ENCODE measurements around the gene BBS1.

BBS1 gene

DNA sequence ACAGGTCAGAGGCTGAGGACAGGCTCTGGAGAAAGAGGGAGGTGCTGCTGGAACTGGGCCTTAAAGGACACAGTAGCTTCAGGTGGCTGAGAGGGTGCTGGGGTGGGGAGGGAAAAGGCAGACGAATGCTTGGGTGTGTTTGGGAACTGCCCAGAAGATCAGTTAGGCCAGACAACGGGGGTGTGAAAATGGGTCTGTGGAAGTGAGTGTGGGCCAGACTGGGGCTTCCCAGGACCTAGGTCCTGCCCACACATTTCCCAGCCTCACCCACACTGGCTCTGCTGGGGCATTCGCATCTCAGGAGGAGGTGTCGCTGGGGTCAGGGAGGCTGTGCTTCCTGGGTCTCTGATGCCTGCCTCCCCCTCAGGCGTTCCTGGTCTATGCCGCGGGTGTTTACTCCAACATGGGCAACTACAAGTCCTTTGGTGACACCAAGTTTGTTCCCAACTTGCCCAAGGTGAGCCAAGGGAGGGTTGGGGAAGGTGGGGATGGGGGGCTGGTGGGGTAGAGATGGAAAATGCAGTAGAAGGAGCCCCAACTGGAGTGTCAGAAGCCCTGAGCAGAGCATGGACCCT, 25.5 kb upstream of the BBS1 start:
- Histone ChIP-seq H3K27ac (ENCODE audit: extremely low read depth, low read depth, low read length) (no peak overlapping the region), H3K9me3 (ENCODE audit: control insufficient read depth, insufficient read depth, low read depth, low read length) (no peaks in the 10 kb centered on the region), H3K4me1 (ENCODE audit: control insufficient read depth, insufficient read depth, low read length) (no peaks in the 10 kb centered on the region), H3K4me3 (ENCODE audit: low read depth, low read length) (no peak overlapping the region), H3K36me3 (ENCODE audit: control insufficient read depth in 2 of 2, insufficient read depth in 1 of 2, low read length in 2 of 2) (peaks cover 0 to 52% of the 10 kb centered on the region in 2 experiments; a peak in 2 of 3 replicates)
- POLR2A ChIA-PET, result interaction anchor here (0.5 to 1.2 kb wide), 2 partner anchors 25 to 40 kb away, joined by 3 to 5 read pairs; partner anchors contain the start of gene BBS1
- peak; percentile 91 for TF ChIP-seq EGR2 (tag by site-specific recombination; IDR thresholded peaks at IDR 0.05; ENCODE audit: low read depth)
- TF ChIP-seq ZNF624 (tag by site-specific recombination; IDR thresholded peaks at IDR 0.05), result no peak
- TF ChIP-seq, protein P1, sequence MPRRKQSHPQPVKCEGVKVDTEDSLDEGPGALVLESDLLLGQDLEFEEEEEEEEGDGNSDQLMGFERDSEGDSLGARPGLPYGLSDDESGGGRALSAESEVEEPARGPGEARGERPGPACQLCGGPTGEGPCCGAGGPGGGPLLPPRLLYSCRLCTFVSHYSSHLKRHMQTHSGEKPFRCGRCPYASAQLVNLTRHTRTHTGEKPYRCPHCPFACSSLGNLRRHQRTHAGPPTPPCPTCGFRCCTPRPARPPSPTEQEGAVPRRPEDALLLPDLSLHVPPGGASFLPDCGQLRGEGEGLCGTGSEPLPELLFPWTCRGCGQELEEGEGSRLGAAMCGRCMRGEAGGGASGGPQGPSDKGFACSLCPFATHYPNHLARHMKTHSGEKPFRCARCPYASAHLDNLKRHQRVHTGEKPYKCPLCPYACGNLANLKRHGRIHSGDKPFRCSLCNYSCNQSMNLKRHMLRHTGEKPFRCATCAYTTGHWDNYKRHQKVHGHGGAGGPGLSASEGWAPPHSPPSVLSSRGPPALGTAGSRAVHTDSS (tag by site-specific recombination; IDR thresholded peaks at IDR 0.05), result no peak
- peak; percentile 78 for TF ChIP-seq ZFHX2 (tag by site-specific recombination; conservative IDR thresholded peaks at IDR 0.05)
- no peak for TF ChIP-seq MZF1 (tag by site-specific recombination; IDR thresholded peaks at IDR 0.05; ENCODE audit: borderline replicate concordance)
- CTCF ChIA-PET, result interaction anchor here (0.5 to 1.5 kb wide), 4 partner anchors 56 to 194 kb away, joined by 3 to 5 read pairs (median 4); no protein-coding TSS in a partner anchor

DNA sequence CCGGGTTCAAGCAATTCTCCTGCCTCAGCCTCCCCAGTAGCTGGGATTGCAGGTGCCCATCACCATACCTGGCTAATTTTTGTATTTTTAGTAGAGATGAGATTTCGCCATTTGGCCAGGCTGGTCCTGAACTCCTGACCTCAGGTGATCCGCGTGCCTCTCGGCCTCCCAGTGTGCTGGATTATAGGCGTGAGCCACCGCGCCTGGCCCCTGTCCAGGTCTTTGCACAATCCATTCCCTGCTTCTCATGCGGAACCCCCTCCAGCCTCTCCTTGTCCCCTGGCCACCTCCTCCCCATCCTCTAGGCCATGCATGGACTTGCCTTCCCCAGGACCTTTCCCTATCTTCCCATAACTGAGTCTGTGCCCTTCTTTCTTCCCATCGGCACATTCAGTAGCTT, 21.5 kb upstream of the BBS1 start:
- H3K36me3 ChIP-seq (ENCODE audit: control insufficient read depth in 2 of 2, insufficient read depth in 1 of 2, low read length in 2 of 2), result peaks cover 0 to 64% of the 10 kb centered on the region in 2 experiments; a peak in 2 of 3 replicates
- POLR2A ChIA-PET, result no interaction called here
- CTCF ChIA-PET, result interaction anchor here (0.6 kb wide), 1 partner anchor 32 kb away, joined by 5 read pairs; no protein-coding TSS in a partner anchor

More for the DNA sequence above, 21.5 kb upstream of the BBS1 start:
- Histone ChIP-seq H3K27ac (ENCODE audit: extremely low read depth, low read depth, low read length) (no peak overlapping the region), H3K4me3 (ENCODE audit: low read depth, low read length) (no peak overlapping the region), H3K4me1 (ENCODE audit: control insufficient read depth, insufficient read depth, low read length) (no peaks in the 10 kb centered on the region), H3K9me3 (ENCODE audit: control insufficient read depth, insufficient read depth, low read depth, low read length) (no peaks in the 10 kb centered on the region)
- TF ChIP-seq, protein P2, sequence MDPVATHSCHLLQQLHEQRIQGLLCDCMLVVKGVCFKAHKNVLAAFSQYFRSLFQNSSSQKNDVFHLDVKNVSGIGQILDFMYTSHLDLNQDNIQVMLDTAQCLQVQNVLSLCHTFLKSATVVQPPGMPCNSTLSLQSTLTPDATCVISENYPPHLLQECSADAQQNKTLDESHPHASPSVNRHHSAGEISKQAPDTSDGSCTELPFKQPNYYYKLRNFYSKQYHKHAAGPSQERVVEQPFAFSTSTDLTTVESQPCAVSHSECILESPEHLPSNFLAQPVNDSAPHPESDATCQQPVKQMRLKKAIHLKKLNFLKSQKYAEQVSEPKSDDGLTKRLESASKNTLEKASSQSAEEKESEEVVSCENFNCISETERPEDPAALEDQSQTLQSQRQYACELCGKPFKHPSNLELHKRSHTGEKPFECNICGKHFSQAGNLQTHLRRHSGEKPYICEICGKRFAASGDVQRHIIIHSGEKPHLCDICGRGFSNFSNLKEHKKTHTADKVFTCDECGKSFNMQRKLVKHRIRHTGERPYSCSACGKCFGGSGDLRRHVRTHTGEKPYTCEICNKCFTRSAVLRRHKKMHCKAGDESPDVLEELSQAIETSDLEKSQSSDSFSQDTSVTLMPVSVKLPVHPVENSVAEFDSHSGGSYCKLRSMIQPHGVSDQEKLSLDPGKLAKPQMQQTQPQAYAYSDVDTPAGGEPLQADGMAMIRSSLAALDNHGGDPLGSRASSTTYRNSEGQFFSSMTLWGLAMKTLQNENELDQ (tag by site-specific recombination; IDR thresholded peaks at IDR 0.05; ENCODE audit: low read depth), result no peak
- TF ChIP-seq ZNF184 (tag by site-specific recombination; IDR thresholded peaks at IDR 0.05), result no peak
- no peak for TF ChIP-seq ZNF692 (tag by site-specific recombination; IDR thresholded peaks at IDR 0.05)
- no peak for TF ChIP-seq TRIM28 (IDR thresholded peaks at IDR 0.05; ENCODE audit: borderline replicate concordance, low read length)
- no peak for TF ChIP-seq ZNF488 (tag by site-specific recombination; IDR thresholded peaks at IDR 0.05)
- TF ChIP-seq, protein P3, sequence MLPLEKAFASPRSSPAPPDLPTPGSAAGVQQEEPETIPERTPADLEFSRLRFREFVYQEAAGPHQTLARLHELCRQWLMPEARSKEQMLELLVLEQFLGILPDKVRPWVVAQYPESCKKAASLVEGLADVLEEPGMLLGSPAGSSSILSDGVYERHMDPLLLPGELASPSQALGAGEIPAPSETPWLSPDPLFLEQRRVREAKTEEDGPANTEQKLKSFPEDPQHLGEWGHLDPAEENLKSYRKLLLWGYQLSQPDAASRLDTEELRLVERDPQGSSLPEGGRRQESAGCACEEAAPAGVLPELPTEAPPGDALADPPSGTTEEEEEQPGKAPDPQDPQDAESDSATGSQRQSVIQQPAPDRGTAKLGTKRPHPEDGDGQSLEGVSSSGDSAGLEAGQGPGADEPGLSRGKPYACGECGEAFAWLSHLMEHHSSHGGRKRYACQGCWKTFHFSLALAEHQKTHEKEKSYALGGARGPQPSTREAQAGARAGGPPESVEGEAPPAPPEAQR (tag by site-specific recombination; IDR thresholded peaks at IDR 0.05), result no peak

Measured in HEK293 (cell line).